Activated CD4-positive, alpha-beta T cell treated with anti-CD3 and anti-CD28 coated beads, Interleukin-2, Interleukin-6, amounts not matched to agents 100 ng/mL and 50 ng/mL, durations not matched to agents 16 hours and 8 hours (primary cell): ENCODE measurements around the gene SEMA3G.
A peak's percentile ranks its signal among the peaks of the same experiment; 100 is the strongest.

Experiments used
- DNase-seq: peaks from one replicate; pipeline ENCODE4 v3.0.0-alpha.2; 2020

The SEMA3G gene

GRCh38 chr3:52453496-52454249, 8.8 kb upstream of the SEMA3G start, which contains the start of gene TNNC1:
Gene TNNC1, minus strand, starts transcription at chr3:52454041. Its CDS starts 26 bp downstream, at chr3:52454015.
- no peak for DNase-seq

DNA sequence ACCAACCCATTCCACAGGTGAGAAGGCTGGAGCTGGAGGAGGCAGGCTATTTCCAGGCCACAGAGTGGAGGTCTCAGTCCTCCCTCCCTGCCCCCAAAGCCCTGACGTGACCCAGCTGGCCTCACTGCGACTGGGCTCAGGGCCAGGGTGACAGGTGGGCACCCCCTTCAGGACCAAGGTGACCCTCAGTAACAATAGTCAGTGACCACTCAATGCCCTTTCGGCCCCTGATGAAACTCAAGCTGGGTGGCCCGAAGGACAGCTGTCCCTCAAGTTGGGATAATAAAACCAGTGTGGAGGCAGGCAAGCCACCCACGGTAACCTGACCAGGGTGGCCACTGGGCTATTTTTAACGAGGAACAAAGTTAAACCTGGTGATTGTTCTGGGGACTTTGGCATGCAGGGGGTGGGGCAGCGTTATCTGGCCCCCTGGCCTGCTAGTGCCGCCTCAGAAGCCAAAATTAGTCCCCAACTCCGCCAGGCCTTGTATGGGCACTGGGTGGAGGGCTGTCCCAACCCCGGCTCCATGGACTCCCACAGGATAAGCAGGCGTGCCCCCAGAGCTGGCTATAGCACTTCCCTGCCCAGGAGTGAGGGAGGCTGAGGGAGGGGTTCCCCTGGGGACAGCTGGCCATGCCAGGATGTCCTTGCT, 7.8 kb upstream of the SEMA3G start:
- DNase-seq: no peak

- no peak for DNase-seq
Observed at GRCh38 chr3:52452126-52452525, 7.2 kb upstream of the SEMA3G start.

GRCh38 chr3:52451237-52452083, 6.6 kb upstream of the SEMA3G start:
- no peak for DNase-seq

- no peak for DNase-seq
Observed at GRCh38 chr3:52450489-52451236, 5.8 kb upstream of the SEMA3G start.

DNA sequence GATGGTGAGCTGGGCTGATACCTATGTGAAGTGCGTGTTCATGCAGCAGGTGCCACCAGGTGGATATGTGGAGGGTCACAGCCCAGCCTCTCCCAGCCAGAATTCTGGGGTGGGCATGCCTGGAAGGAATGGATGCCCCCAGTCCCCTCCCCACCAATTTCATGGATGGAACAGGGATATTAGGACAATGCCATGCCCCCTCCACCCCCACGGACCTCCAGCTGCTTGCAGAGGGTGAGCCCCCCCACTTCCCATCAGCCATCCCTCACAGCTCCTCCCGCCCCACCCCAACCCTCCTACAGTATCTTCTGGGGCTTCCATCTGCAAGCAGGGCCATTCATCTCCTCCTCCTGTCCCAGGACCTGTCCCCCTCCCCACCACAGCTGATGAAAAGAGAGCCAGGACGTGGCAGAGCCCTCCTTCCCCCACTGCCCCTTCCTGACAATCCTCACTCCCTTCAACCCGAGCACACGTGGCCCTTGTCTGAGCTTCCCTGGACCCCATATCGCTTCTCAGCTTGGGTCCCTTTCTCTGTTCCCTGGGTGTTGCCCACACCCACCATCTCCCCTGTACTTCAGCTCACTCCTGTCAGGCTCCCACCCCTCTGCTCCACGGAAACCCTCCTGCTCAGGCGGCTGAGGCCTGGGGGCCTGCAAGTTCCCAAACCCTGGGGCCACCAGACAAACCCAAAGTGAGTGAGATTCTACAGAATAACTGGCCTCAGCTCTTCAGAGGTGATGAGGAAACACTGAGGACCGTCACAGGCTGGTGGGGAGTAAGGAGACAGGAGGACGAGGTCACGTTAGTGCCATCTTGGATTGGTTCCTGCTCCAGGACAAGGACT, 2.8 kb upstream of the SEMA3G start:
- no peak for DNase-seq

DNA sequence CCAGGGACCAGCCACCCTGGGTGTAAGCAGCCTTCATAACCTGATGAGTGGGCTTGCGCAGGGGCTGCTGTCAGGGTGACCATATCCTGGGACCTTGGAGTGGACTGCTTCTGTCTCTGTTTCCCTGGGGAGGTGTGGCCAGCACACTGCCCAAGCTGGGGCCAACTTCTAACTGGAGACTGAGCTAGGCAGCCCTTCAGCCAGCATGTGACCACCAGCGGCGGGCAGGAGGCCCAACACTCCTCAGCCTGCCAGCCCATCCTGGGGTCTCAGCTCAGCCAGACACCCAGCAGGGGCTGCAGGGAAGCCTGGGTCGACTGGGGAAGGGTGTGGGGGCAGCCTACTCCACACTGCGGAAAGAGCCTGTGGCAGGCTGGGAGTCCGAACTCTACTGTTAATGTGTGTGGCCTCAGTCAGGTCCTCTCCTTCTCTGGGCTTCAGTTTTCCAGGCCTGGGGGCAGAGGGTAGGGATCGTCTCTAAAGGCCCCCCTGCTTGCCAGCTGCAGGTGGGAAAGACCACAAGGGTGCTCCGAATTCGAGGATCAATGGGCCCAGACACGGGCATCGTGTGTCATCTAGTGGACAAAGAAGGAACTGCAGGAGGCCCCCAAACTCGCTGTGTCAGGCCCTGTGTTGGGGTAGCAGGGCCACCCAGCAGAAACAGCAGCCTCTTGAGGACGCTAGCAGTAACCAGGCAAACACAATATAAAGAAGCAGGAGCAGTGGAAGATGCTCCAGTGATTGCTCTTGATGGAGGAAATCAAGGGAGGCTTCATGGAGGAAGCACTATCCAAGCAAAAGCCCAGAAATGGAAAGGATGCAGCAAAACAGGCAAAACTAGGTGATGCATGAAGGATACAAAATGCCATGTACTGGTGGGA, 2.0 kb upstream of the SEMA3G start:
- DNase-seq: peak; percentile 85

GRCh38 chr3:52446042-52446441, 1.1 kb upstream of the SEMA3G start:
- no peak for DNase-seq

DNA sequence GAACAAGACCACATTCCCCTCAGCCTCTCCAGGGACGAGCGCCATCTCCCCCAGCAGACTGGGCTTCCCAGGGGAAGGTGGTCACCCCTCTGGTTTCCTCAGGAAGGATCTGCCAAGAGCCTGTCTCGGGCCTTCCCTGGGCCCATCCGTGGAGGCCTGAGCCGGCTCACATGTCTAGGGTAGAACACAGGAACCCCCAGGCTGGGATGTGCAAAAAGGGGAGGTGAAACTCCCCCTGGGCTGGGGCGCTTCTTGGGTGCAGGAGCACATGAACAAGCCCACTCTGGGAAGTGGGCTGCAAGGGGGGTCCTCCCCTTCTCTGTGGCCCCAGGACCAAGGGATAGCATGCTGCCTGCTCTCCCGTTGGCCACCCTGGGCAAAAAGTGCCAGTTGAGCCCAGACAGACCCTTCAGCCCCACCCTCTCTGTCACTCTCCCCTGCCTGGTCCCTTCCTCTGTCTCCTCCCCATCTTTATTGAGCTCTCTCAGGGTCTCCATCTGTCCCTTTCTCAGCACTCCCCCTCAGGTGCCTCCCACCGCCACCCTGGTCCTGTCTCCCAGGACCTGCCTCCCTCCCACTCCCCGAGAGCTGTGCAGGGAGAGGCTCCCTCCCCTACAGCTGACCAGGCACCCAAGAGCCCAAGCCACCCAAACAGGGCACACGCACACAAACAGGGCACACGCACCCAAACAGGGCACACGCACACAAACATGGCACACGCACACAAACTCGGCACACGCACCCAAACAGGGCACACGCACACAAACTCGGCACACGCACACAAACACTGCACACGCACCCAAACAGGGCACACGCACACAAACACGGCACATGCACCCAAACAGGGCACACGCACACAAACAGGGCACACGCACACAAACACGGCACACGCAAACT, 864 bp downstream of the SEMA3G start:
- DNase-seq: no peak

DNA sequence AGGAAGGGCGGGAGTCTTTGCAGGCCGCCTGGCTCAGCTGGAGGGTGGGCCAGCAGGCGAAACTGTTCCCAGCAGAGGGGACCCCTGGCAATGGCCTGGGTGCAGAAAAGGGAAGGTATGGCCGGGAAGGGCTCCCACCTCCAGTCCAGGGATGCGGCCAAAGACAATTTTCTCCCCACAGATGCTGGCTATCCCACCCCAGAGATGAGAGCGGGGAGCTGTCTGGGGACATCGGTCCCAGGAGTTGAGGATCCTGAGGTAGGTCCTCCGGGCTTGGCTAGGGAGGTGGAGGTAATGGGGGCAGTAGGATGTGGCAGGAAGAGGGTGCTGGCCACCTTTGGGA, 1.7 kb downstream of the SEMA3G start:
- DNase-seq: no peak

- DNase-seq: no peak
Observed at GRCh38 chr3:52442409-52443267, 2.3 kb downstream of the SEMA3G start.

DNA sequence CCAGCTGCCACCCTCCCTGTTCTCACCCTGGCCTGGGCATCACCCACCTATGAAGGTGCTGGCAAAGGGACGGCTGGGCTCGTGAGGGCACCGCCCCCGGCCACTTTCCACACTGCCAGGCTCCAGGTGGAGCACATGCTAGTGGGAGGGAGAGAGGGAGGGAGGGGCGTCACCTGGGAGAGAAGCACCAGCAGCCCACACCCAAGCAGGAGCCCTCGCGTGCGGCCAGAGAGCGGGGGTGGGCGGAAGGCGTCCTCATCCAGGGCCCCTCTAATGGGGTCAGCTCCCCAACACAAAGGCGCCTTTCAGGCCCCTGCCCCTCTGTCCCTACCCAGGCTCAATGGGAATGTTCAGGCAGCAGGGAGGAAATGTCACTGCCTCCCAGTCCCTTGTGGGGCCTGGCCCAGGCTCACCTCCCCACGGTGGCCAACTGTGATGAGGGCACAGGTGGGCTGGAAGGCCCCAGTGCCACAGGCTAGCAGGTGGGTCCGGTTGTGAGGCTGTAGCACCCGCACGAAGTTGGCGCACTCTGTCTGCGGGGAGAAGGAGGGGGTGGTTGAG, 3.1 kb downstream of the SEMA3G start:
- no peak for DNase-seq

GRCh38 chr3:52441091-52441771, 3.7 kb downstream of the SEMA3G start:
- DNase-seq: no peak

DNA sequence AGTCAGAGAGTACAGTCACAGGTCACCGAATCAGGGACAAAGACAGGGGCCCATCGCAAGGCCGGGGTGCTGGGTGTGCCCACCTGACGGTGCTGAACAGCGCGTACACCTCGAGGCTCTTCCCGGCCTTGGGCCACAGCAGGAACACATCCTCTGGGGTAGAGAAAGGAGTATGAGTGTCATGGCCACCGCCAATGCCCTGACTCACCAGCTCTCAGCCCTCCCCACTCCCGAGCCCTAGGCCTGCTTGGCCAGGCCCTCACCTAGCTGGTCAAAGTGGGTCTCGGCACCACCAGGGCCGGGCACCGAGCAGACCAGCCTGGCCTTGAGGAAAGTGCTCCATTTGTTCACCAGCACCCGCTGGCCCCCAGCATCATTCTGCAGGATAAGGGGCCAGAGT, 4.2 kb downstream of the SEMA3G start:
- no peak for DNase-seq

DNA sequence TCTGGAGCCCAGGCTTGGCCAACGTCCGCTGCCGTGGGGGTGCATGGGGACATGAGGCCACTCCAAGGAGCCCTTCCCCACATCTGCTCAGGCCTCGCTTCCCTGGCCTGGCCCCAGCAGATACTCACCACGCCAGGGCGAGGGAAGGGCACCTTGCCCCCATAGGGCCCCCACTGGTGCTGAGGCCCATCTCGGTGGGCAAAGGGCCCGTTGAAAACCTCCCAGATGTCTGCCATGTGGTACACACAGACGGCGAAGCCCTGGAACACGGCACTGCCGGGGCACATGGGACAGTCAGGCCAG, 4.7 kb downstream of the SEMA3G start:
- no peak for DNase-seq

DNA sequence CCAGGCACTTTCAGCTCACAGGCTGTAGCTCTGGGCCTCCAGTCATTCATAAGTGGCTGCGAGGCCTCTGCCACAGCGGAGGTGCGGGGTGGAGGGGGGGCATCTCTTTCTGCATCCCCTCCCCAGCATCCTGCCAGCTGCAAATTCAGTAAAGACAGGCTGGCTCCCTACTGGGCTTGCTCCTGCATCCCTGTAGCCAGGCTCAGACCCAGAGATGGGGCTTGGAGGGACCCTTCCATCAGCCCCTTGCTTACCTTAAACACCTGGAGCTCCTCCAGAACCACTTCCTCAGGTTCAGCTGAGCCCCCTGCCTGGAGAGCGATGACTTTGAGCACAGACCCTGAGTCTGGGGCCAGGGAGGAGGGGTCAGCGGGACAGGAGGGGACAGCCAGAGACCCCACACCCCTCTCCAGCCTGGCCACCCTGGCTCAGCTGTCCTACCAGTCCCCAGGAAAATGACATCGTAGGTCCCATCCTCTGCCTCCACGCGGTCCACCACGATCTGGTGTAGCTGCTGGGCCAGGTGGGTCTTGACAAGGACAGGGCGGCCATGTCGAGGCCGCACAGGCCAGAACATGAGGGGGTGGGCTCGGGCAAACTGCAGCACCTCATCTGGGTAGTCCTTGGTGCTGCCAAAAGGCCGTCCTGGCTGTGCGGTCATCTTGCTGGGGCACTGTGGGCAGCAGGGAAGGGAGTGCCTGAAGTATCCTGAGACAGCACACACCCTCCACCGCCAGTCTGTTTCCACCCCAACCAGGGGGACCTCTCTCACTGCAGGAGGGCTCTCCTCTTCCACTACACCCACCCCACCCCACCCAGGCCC, 5.3 kb downstream of the SEMA3G start:
- DNase-seq: no peak
